WTC11 (cell line): ENCODE measurements around the gene MAGI3. TPM values are rescaled to one million over a fixed set of nuclear protein-coding genes. Genes with fewer than 3 reads are reported as not detected.

Experiments
- ATAC-seq: fragments of 200-7000 bp; cut with Tn5 transposase; 2 replicates; pipeline ENCODE4 v1.10.0; 2021; ENCODE audit warnings: mild to moderate bottlenecking, moderate library complexity
- CTCF ChIA-PET: fragments of 300-600 bp; sonication (Branson Sonifier 250); formaldehyde crosslinking; loops from one replicate; lab custom pipeline; 2021; ENCODE audit warnings: antibody characterized with exemption; lab: Charles Lee
- POLR2A ChIA-PET: fragments of 350-600 bp; sonication (Branson Sonifier 250); formaldehyde crosslinking; loops from one replicate; lab custom pipeline; 2021; ENCODE audit warnings: antibody characterized with exemption; lab: Charles Lee
- DNase-seq: peaks from one replicate; pipeline ENCODE4 v3.0.0; 2021; ENCODE audit warnings: low spot score
- H3K27ac Mint-ChIP-seq: 2 replicates; pipeline ENCODE4 v1.8.0; 2021; ENCODE audit warnings: mixed read lengths
- H3K27me3 Mint-ChIP-seq: 2 replicates; pipeline ENCODE4 v1.8.0; 2021; ENCODE audit warnings: low read depth, mild to moderate bottlenecking, moderate library complexity, mixed read lengths
- H3K36me3 Mint-ChIP-seq: 2 replicates; pipeline ENCODE4 v1.8.0; 2021; ENCODE audit warnings: mixed read lengths
- H3K4me1 Mint-ChIP-seq: 2 replicates; pipeline ENCODE4 v1.8.0; 2022; ENCODE audit warnings: mixed read lengths
- H3K4me3 Mint-ChIP-seq: 2 replicates; pipeline ENCODE4 v1.8.0; 2021; ENCODE audit warnings: mild to moderate bottlenecking, moderate library complexity, mixed read lengths
- H3K9me3 Mint-ChIP-seq: 2 replicates; pipeline ENCODE4 v1.8.0; 2021; ENCODE audit warnings: mixed read lengths
- AR ChIP-seq: fragments of 250-450 bp; sonication (Bioruptor Pico); IDR thresholded peaks from 2 replicates; pipeline ENCODE4 v1.9.0; 2021; ENCODE audit warnings: mild to moderate bottlenecking
- E2F4 ChIP-seq: sonication (generic); formaldehyde crosslinking; IDR thresholded peaks from 2 replicates; pipeline ENCODE4 v1.8.1; 2022; ENCODE audit warnings: low read depth, mild to moderate bottlenecking, moderate library complexity, missing genetic modification reagents, borderline replicate concordance
- ELF4 ChIP-seq: sonication (generic); formaldehyde crosslinking; IDR thresholded peaks from 2 replicates; pipeline ENCODE4 v1.8.1; 2022; ENCODE audit warnings: low read depth, mild to moderate bottlenecking, moderate library complexity, missing genetic modification reagents
- EMX1 ChIP-seq: fragments of 250-450 bp; sonication (Bioruptor Pico); IDR thresholded peaks from 2 replicates; pipeline ENCODE4 v1.8.0; 2021; ENCODE audit warnings: mild to moderate bottlenecking
- ERG ChIP-seq: fragments of 250-450 bp; sonication (Bioruptor Pico); IDR thresholded peaks from 2 replicates; pipeline ENCODE4 v1.8.0; 2021; ENCODE audit warnings: mild to moderate bottlenecking
- FOXP1 ChIP-seq: sonication (generic); formaldehyde crosslinking; IDR thresholded peaks from 2 replicates; pipeline ENCODE4 v1.8.0; 2022; ENCODE audit warnings: missing genetic modification reagents, mild to moderate bottlenecking, moderate library complexity, borderline replicate concordance
- JAZF1 ChIP-seq: fragments of 250-450 bp; sonication (Bioruptor Pico); IDR thresholded peaks from 2 replicates; pipeline ENCODE4 v1.9.0; 2021; ENCODE audit warnings: moderate library complexity, mild to moderate bottlenecking, inconsistent platforms
- MXD4 ChIP-seq: fragments of 250-450 bp; sonication (Bioruptor Pico); IDR thresholded peaks from 2 replicates; pipeline ENCODE4 v1.8.0; 2021; ENCODE audit warnings: mild to moderate bottlenecking, moderate library complexity, borderline replicate concordance
- MYBL2 ChIP-seq: sonication (generic); formaldehyde crosslinking; IDR thresholded peaks from 2 replicates; pipeline ENCODE4 v1.8.1; 2023; ENCODE audit warnings: mild to moderate bottlenecking, moderate library complexity, missing genetic modification reagents
- OVOL2 ChIP-seq: fragments of 250-450 bp; sonication (Bioruptor Pico); IDR thresholded peaks from 2 replicates; pipeline ENCODE4 v1.9.0; 2021; ENCODE audit warnings: mild to moderate bottlenecking, borderline replicate concordance
- RELA ChIP-seq: sonication (generic); formaldehyde crosslinking; IDR thresholded peaks from 2 replicates; pipeline ENCODE4 v1.8.1; 2022; ENCODE audit warnings: missing genetic modification reagents, mild to moderate bottlenecking, borderline replicate concordance
- SOX15 ChIP-seq: fragments of 250-450 bp; sonication (Bioruptor Pico); IDR thresholded peaks from 2 replicates; pipeline ENCODE4 v1.9.0; 2021; ENCODE audit warnings: mild to moderate bottlenecking
- SP1 ChIP-seq: sonication (generic); formaldehyde crosslinking; conservative IDR thresholded peaks from 2 replicates; pipeline ENCODE4 v1.8.1; 2022; ENCODE audit warnings: missing genetic modification reagents
- STAT6 ChIP-seq: sonication (generic); formaldehyde crosslinking; conservative IDR thresholded peaks from 2 replicates; pipeline ENCODE4 v1.8.1; 2023; ENCODE audit warnings: mild to moderate bottlenecking, low read depth, missing genetic modification reagents, moderate library complexity
- ZNF317 ChIP-seq: sonication (generic); formaldehyde crosslinking; IDR thresholded peaks from 2 replicates; pipeline ENCODE4 v1.8.1; 2023; ENCODE audit warnings: low read depth, mild to moderate bottlenecking, moderate library complexity, missing genetic modification reagents, borderline replicate concordance
- ZNF425 ChIP-seq: fragments of 250-450 bp; sonication (Bioruptor Pico); conservative IDR thresholded peaks from 2 replicates; pipeline ENCODE4 v1.9.0; 2021; ENCODE audit warnings: mild to moderate bottlenecking
- total RNA-seq: library from RNA; stranded (reverse); gene quantifications from 3 replicates; pipeline ENCODE4 v1.2.3, GENCODE V29; 2021
- TF ChIP-seq, protein P1 (sequence below): fragments of 200-600 bp; IDR thresholded peaks from 2 replicates; pipeline ENCODE4 v1.8.0; 2022; ENCODE audit warnings: antibody characterized with exemption
- TF ChIP-seq, protein P2 (sequence below): fragments of 250-450 bp; sonication (Bioruptor Pico); IDR thresholded peaks from 2 replicates; pipeline ENCODE4 v2.1.2; 2022; ENCODE audit warnings: mild to moderate bottlenecking, moderate library complexity
- TF ChIP-seq, protein P3 (sequence below): sonication (generic); formaldehyde crosslinking; IDR thresholded peaks from 2 replicates; pipeline ENCODE4 v1.8.1; 2022; ENCODE audit warnings: low read depth, missing genetic modification reagents, borderline replicate concordance
- TF ChIP-seq, protein P4 (sequence below): sonication (generic); formaldehyde crosslinking; conservative IDR thresholded peaks from 2 replicates; pipeline ENCODE4 v1.8.1; 2022; ENCODE audit warnings: mild to moderate bottlenecking, missing genetic modification reagents

MAGI3 gene
- total RNA-seq, 1 experiment from 2014 or later, result 9.7 TPM

GRCh38 chr1:113396102-113396501 lies 5.8 kb downstream of the MAGI3 start:
- Mint-ChIP-seq H3K9me3 (no peaks in the 10 kb centered on the region), H3K27me3 (peaks cover 6% of the 10 kb centered on the region), H3K4me3 (no peak overlapping the region), H3K36me3 (no peaks in the 10 kb centered on the region), H3K4me1 (peaks cover 6% of the 10 kb centered on the region), H3K27ac (no peak overlapping the region)
- TF ChIP-seq FOXP1, result no peak
- no peak for TF ChIP-seq MXD4 (CRISPR knock-in tag)
- TF ChIP-seq ERG (CRISPR knock-in tag), result no peak
- TF ChIP-seq, protein P1, sequence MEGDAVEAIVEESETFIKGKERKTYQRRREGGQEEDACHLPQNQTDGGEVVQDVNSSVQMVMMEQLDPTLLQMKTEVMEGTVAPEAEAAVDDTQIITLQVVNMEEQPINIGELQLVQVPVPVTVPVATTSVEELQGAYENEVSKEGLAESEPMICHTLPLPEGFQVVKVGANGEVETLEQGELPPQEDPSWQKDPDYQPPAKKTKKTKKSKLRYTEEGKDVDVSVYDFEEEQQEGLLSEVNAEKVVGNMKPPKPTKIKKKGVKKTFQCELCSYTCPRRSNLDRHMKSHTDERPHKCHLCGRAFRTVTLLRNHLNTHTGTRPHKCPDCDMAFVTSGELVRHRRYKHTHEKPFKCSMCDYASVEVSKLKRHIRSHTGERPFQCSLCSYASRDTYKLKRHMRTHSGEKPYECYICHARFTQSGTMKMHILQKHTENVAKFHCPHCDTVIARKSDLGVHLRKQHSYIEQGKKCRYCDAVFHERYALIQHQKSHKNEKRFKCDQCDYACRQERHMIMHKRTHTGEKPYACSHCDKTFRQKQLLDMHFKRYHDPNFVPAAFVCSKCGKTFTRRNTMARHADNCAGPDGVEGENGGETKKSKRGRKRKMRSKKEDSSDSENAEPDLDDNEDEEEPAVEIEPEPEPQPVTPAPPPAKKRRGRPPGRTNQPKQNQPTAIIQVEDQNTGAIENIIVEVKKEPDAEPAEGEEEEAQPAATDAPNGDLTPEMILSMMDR, result no peak
- no peak for TF ChIP-seq RELA
- TF ChIP-seq SP1 (CRISPR knock-in tag), result no peak
- no peak for TF ChIP-seq ZNF317
- TF ChIP-seq, protein P2, sequence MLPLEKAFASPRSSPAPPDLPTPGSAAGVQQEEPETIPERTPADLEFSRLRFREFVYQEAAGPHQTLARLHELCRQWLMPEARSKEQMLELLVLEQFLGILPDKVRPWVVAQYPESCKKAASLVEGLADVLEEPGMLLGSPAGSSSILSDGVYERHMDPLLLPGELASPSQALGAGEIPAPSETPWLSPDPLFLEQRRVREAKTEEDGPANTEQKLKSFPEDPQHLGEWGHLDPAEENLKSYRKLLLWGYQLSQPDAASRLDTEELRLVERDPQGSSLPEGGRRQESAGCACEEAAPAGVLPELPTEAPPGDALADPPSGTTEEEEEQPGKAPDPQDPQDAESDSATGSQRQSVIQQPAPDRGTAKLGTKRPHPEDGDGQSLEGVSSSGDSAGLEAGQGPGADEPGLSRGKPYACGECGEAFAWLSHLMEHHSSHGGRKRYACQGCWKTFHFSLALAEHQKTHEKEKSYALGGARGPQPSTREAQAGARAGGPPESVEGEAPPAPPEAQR, result no peak
- TF ChIP-seq OVOL2 (CRISPR knock-in tag), result no peak
- TF ChIP-seq, protein P3, sequence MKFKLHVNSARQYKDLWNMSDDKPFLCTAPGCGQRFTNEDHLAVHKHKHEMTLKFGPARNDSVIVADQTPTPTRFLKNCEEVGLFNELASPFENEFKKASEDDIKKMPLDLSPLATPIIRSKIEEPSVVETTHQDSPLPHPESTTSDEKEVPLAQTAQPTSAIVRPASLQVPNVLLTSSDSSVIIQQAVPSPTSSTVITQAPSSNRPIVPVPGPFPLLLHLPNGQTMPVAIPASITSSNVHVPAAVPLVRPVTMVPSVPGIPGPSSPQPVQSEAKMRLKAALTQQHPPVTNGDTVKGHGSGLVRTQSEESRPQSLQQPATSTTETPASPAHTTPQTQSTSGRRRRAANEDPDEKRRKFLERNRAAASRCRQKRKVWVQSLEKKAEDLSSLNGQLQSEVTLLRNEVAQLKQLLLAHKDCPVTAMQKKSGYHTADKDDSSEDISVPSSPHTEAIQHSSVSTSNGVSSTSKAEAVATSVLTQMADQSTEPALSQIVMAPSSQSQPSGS, result no peak
- no peak for TF ChIP-seq STAT6 (CRISPR knock-in tag)
- no peak for TF ChIP-seq EMX1 (CRISPR knock-in tag)
- no peak for TF ChIP-seq MYBL2 (CRISPR knock-in tag)
- ChIA-PET POLR2A (no interaction called here), CTCF (no interaction called here)
- ATAC-seq (no peak), DNase-seq (no peak)

DNA sequence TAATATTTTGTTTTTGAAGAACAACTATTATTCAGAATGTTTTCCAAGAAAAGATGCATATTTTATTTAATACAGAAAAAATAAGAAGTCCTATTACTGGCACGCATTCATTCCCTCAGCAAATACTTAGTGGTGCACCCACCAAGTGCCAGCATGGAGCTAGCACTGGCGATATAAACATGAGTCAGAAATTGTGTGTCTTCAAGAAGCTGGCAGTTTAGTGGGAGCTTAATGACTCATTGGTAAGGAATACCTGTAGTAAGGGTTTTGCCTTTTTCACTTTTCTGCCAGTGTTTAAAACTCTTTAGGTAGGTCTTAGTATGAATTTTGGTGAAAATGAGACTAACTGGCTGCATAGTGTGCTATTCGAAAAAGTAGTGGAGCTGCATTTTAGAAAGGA lies 6.3 kb downstream of the MAGI3 start:
- Mint-ChIP-seq H3K27ac (no peak overlapping the region), H3K9me3 (no peaks in the 10 kb centered on the region), H3K4me3 (no peak overlapping the region), H3K4me1 (peaks cover 5% of the 10 kb centered on the region), H3K27me3 (peaks cover 5% of the 10 kb centered on the region), H3K36me3 (no peaks in the 10 kb centered on the region)
- POLR2A ChIA-PET, result no interaction called here
- CTCF ChIA-PET, result no interaction called here
- ATAC-seq, result no peak
- DNase-seq, result no peak
- TF ChIP-seq, protein P4, sequence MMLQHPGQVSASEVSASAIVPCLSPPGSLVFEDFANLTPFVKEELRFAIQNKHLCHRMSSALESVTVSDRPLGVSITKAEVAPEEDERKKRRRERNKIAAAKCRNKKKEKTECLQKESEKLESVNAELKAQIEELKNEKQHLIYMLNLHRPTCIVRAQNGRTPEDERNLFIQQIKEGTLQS (CRISPR knock-in tag), result no peak
- TF ChIP-seq JAZF1 (CRISPR knock-in tag) (no peak), ELF4 (no peak), SOX15 (CRISPR knock-in tag) (no peak), AR (no peak), ZNF425 (CRISPR knock-in tag) (no peak), E2F4 (CRISPR knock-in tag) (no peak)
